K562 (cell line): ENCODE data around the gene HAGHL. TPM values are rescaled to one million over a fixed set of nuclear protein-coding genes. Genes with fewer than 3 reads are reported as not detected.
A peak's percentile ranks its signal among the peaks of the same experiment; 100 is the strongest.

ENCODE experiments used
- CBX8 ChIP-seq: fragments of 200-600 bp; sonication (generic); IDR thresholded peaks from 2 replicates; pipeline ENCODE4 v1.6.1; 2012; ENCODE audit warnings: borderline replicate concordance, mixed run types, low read depth, mild to moderate bottlenecking, moderate library complexity, mixed read lengths, low read length, control low read depth, inconsistent platforms; ENCODE audit not compliant: poor library complexity, severe bottlenecking; ENCODE audit errors: extremely low read depth
- E2F3 ChIP-seq: fragments of 250-450 bp; sonication (Bioruptor Pico); IDR thresholded peaks from 2 replicates; pipeline ENCODE4 v1.4.0; 2020; ENCODE audit warnings: mild to moderate bottlenecking
- GATAD2B ChIP-seq: fragments of 450-650 bp; IDR thresholded peaks from 2 replicates; pipeline ENCODE4 v1.6.1; 2017; ENCODE audit warnings: mild to moderate bottlenecking, borderline replicate concordance
- HNRNPUL1 ChIP-seq: fragments of 200-400 bp; formaldehyde crosslinking; IDR thresholded peaks from 2 replicates; pipeline ENCODE4 v1.6.1; 2017; ENCODE audit warnings: low read length
- POU5F1 ChIP-seq: fragments of 150-350 bp; IDR thresholded peaks from 2 replicates; pipeline ENCODE4 v1.6.1; 2014; ENCODE audit warnings: borderline replicate concordance, low read length, low read depth, mild to moderate bottlenecking; ENCODE audit not compliant: partially characterized antibody
- PRMT5 ChIP-seq: sonication (generic); formaldehyde crosslinking; IDR thresholded peaks from 2 replicates; pipeline ENCODE4 v1.5.0; 2020; ENCODE audit warnings: missing genetic modification reagents
- RBM14 ChIP-seq: fragments of 200-400 bp; formaldehyde crosslinking; IDR thresholded peaks from 2 replicates; pipeline ENCODE4 v1.6.1; 2018; ENCODE audit warnings: low read depth, mild to moderate bottlenecking, low read length, moderate library complexity, borderline replicate concordance; ENCODE audit not compliant: insufficient read depth
- RBM34 ChIP-seq: fragments of 200-400 bp; formaldehyde crosslinking; IDR thresholded peaks from 2 replicates; pipeline ENCODE4 v1.6.1; 2018; ENCODE audit warnings: low read length, borderline replicate concordance; ENCODE audit not compliant: insufficient read depth
- ZBTB1 ChIP-seq: sonication (generic); formaldehyde crosslinking; IDR thresholded peaks from 2 replicates; pipeline ENCODE4 v1.8.1; 2023; ENCODE audit warnings: missing genetic modification reagents, low read depth, mild to moderate bottlenecking, borderline replicate concordance
- polyA plus RNA-seq, 8 experiments: library from polyadenylated mRNA; depleted of rRNA in 4 of 8; stranded (reverse) in 5 of 8; unstranded in 3 of 8; fragments of >200 nt; fragmentation: Nextera tagmentation in 2 of 8; fragmentation: Illumina TruSeq in 1 of 8; extraction: Ambion mirVana in 2 of 8; extraction: Trizol in 1 of 8; gene quantifications; 2 replicates each; pipeline versions ENCODE4 v1.2.1 to v1.2.3, GENCODE V29; 2011 to 2014; ENCODE audit warnings: inconsistent platforms in 1 of 8, missing spikeins in 1 of 8
- total RNA-seq, 7 experiments: library from RNA; depleted of rRNA in 6 of 7; stranded (reverse); fragments of >200 nt in 6 of 7; fragmentation: Illumina TruSeq in 2 of 7; extraction: Trizol in 2 of 7; gene quantifications; 2 replicates each; pipeline versions ENCODE4 v1.2.1 to v1.2.3, GENCODE V29; 2011 to 2021; ENCODE audit warnings: low replicate concordance in 1 of 7
- TF ChIP-seq, protein P1 (sequence below): fragments of 200-800 bp; sonication (Bioruptor generic); IDR thresholded peaks from 2 replicates; pipeline ENCODE4 v1.6.1; 2017; ENCODE audit warnings: missing genetic modification characterization, missing compliant biosample characterization
- TF ChIP-seq, protein P2 (sequence below): fragments of 450-650 bp; IDR thresholded peaks from 2 replicates; pipeline ENCODE4 v1.7.1; 2018; ENCODE audit warnings: mild to moderate bottlenecking, low read depth; ENCODE audit not compliant: partially characterized antibody
- TF ChIP-seq, protein P3 (sequence below), 2 experiments: fragments of 450-650 bp; IDR thresholded peaks; 2 replicates each; pipeline ENCODE4 v1.6.1; 2016; ENCODE audit warnings: mild to moderate bottlenecking in 2 of 2, borderline replicate concordance in 1 of 2, low read depth in 1 of 2, moderate library complexity in 1 of 2

HAGHL gene
- total and polyA plus RNA-seq, 9 of the 15 experiments (the other 6 are each of a cell fraction or from before 2014, with no cell fraction given) = 0.31 to 83.4 (median 20.7) TPM

DNA sequence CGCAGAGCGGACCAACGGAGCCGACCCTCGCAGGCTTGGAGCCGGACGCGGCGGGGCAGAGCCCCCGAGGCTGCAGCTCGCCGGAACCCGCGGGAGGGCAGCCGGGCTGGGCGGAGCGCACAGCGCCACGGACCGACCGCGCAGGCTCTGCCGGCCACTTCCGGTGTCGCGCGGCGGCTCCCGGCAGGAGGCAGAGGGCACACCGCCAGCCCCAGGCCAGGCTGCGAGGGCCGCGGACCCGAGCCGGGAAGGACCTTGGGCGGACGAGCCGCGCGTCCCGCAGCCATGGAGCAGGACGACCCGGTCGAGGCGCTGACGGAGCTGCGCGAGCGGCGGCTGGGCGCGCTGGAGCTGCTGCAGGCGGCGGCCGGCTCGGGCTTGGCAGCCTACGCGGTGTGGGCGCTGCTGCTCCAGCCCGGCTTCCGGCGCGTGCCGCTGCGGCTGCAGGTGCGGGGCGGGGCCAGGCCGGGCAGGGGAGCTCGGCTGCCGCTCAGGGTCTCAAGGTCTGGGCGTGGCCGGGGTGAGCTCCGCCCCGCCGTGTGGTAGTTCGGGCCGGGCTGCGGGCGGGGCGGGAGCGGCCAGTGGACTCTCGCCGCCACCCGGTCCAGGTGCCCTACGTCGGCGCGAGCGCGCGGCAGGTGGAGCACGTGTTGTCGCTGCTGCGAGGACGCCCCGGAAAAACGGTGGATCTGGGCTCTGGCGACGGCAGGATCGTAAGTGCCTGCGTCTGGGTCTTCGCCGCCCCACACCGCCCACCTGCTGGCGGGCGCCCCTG, 5.7 kb upstream of the HAGHL start, which contains the start of gene ANTKMT (continued):
- TF ChIP-seq, protein P1, sequence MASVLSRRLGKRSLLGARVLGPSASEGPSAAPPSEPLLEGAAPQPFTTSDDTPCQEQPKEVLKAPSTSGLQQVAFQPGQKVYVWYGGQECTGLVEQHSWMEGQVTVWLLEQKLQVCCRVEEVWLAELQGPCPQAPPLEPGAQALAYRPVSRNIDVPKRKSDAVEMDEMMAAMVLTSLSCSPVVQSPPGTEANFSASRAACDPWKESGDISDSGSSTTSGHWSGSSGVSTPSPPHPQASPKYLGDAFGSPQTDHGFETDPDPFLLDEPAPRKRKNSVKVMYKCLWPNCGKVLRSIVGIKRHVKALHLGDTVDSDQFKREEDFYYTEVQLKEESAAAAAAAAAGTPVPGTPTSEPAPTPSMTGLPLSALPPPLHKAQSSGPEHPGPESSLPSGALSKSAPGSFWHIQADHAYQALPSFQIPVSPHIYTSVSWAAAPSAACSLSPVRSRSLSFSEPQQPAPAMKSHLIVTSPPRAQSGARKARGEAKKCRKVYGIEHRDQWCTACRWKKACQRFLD (CRISPR knock-in tag) = 0 out of 2 replicates have a peak, but pooled peaks have one; percentile 49
- no peak for TF ChIP-seq HNRNPUL1
- TF ChIP-seq, protein P2, sequence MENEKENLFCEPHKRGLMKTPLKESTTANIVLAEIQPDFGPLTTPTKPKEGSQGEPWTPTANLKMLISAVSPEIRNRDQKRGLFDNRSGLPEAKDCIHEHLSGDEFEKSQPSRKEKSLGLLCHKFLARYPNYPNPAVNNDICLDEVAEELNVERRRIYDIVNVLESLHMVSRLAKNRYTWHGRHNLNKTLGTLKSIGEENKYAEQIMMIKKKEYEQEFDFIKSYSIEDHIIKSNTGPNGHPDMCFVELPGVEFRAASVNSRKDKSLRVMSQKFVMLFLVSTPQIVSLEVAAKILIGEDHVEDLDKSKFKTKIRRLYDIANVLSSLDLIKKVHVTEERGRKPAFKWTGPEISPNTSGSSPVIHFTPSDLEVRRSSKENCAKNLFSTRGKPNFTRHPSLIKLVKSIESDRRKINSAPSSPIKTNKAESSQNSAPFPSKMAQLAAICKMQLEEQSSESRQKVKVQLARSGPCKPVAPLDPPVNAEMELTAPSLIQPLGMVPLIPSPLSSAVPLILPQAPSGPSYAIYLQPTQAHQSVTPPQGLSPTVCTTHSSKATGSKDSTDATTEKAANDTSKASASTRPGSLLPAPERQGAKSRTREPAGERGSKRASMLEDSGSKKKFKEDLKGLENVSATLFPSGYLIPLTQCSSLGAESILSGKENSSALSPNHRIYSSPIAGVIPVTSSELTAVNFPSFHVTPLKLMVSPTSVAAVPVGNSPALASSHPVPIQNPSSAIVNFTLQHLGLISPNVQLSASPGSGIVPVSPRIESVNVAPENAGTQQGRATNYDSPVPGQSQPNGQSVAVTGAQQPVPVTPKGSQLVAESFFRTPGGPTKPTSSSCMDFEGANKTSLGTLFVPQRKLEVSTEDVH = peak; percentile 6
- no peak for TF ChIP-seq CBX8
- TF ChIP-seq GATAD2B = peak; percentile 99
- 0 out of 2 replicates have a peak, but pooled peaks have one; percentile 11 for TF ChIP-seq ZBTB1
- peak; percentile 15; the same call in 1 of the 2 replicates for TF ChIP-seq PRMT5
- no peak for TF ChIP-seq RBM34
- TF ChIP-seq, protein P3, sequence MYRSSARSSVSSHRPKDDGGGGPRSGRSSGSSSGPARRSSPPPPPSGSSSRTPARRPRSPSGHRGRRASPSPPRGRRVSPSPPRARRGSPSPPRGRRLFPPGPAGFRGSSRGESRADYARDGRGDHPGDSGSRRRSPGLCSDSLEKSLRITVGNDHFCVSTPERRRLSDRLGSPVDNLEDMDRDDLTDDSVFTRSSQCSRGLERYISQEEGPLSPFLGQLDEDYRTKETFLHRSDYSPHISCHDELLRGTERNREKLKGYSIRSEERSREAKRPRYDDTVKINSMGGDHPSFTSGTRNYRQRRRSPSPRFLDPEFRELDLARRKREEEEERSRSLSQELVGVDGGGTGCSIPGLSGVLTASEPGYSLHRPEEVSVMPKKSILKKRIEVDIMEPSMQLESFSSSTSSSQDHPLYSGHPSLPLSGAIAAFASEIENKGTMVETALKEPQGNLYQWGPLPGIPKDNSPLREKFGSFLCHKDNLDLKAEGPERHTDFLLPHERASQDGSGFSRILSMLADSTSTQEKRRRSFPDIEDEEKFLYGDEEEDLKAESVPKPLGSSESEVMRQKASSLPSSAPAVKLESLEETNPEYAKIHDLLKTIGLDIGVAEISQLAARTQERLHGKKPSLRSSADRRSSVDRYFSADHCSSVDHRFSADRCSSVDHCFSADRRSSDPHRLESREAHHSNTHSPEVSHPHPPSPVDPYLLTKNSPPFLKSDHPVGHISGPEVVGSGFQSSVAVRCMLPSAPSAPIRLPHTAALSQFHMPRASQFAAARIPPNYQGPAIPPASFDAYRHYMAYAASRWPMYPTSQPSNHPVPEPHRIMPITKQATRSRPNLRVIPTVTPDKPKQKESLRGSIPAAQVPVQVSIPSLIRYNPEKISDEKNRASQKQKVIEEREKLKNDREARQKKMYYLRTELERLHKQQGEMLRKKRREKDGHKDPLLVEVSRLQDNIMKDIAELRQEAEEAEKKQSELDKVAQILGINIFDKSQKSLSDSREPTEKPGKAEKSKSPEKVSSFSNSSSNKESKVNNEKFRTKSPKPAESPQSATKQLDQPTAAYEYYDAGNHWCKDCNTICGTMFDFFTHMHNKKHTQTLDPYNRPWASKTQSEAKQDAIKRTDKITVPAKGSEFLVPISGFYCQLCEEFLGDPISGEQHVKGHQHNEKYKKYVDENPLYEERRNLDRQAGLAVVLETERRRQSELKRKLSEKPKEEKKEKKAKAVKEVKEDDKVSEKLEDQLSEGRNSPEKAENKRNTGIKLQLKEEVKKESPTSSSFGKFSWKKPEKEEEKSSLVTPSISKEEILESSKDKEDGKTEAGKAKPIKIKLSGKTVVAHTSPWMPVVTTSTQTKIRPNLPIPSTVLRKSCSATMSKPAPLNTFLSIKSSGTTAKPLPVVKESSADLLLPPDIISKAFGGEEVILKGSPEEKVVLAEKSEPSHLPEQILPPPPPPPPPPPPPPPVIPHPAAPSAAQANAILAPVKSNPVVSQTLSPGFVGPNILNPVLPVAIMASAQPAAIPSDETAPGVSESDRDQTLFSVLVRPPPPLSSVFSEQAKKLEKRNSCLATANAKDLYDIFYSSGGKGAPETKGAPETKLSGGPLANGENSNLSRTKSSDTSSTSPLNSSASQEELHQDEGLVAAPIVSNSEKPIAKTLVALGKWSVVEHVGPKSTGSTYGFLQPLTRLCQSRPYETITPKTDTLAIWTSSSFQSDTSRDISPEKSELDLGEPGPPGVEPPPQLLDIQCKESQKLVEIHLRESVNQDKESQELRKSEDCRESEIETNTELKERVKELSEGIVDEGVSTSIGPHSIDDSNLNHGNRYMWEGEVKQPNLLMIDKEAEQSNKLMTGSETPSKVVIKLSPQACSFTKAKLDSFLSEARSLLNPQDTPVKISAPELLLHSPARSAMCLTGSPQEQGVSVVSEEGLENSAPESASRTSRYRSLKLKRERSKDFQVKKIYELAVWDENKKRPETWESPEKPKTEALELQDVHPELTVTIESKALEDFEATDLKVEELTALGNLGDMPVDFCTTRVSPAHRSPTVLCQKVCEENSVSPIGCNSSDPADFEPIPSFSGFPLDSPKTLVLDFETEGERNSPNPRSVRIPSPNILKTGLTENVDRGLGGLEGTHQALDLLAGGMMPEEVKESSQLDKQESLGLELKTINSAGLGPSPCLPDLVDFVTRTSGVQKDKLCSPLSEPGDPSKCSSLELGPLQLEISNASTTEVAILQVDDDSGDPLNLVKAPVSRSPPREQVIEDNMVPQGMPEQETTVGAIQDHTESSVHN (IDR thresholded peaks at IDR 0.05; ENCODE audit: borderline replicate concordance in 1 of 2, low read depth in 1 of 2) = no peak
- no peak for TF ChIP-seq POU5F1
- peak; percentile 64; the same call in 1 of the 2 replicates for TF ChIP-seq E2F3 (CRISPR knock-in tag)
- TF ChIP-seq RBM14 = no peak
